A549 treated with CpdA at 1 μM for 4 hours (cell line): ENCODE data around the gene CNGA3. TPM values are rescaled to one million over a fixed set of nuclear protein-coding genes. Genes with fewer than 3 reads are reported as not detected.

ENCODE experiments used
- total RNA-seq: library from RNA; stranded (reverse); fragments of 200-300 nt; extraction: Qiagen RNA extraction; gene quantifications from 5 replicates; pipeline ENCODE4 v1.2.3, GENCODE V29; 2022; ENCODE audit warnings: low read depth

The CNGA3 gene
- total RNA-seq: not detected in 5 replicates

DNA sequence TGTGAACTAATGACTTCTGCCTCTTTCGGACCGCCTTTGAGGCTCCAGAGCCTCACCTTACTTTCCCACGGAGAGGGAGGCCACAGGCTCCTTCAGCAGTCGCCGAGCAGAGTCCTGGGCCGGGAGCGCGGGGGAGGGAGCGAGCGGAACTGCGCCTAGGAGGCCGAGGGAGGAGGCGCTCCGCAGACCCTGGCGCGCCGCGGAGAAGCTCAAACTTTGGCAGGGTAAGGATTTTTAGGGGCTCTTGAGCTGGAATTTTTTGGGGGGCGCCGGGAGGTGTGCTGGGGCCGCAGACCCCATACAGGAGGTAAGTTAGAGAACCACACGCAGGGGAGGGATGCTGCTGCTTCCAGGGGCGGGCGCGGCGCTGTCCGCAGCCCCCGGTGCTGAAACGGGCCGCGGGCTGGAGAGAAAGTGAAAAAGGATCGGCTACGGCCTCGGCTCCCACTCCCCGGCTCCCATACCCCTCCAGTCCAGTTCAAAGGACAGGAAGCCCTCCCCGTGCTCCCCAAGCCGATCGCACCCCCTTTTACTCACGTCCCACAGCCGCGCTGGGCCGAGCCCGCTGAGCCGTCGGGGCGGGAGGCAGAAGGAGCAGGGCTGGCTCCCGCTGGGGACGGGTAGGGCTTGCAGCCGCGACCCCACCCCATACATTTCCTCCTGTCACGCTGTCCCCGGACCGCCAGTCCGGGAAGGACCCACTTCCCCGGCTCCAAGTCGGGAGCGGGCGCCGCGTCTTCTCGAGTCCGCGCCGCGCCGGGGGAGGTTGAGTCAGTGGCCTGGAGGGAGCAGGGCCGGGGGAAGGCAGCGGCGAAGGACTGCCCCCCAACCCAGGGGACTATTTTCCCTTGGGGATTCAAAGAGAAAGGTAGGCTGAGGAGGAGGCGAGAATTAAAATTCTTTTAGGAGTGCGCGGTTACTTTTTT lies at the start of gene CNGA3:
Gene CNGA3, plus strand, starts transcription at position 146 of the 926 bp plus-strand sequence. CDS start 23,520 bp downstream, outside the sequence.

DNA sequence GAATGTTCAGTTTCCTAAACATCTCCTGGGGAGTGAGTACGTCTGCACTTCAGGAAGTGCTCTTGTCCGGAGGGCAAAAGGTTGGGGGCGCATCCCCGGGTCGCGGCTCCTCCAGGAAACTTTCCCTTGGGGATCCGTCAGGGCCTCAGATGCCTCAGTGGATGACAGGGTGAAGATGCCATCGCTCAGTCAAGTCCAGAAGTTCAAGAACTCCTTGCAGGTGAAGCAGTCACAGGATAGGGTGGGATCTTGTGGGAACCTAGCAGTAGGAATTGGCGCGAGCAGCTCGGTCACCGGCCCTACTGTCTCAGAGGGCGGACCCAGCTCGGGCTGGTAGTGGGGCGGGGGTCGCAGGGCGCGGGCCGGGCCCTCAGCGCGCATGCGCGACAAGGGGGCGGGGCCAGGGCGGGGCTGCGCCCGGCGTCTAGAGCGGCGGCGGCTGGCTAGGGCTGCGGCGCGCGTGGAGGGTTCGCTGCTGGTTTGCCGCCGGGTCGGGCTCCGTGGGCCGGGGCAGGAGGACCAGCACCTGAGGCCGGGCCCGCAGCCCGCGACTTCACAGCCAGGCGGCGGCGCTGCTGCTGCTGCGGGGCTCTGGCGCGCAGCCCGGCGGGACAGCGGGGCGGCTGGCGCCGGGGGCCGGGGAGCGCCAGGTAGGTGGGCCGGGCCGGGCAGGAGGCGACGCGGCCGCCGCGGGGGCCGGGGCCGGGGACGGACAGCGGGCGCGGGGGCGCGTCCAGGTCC lies 98.3 kb downstream of the CNGA3 start, which contains the start of gene INPP4A:
Gene INPP4A, plus strand, starts transcription at position 423 of the 741 bp plus-strand sequence. CDS start 75,191 bp downstream, outside the sequence.

Other genes with a start within 250 kb of the CNGA3 start
- gene INPP4A, start 98.4 kb downstream of the CNGA3 start, total RNA-seq: 6.8 to 10.6 TPM (median 8.8 TPM) in 5 replicates